ENCODE data around the gene RAPGEF2.

The RAPGEF2 gene

GRCh38 chr4:159171287-159171686 is 68.4 kb downstream of the RAPGEF2 start:
- Histone ChIP-seq H3K4me1 (ENCODE audit: control insufficient read depth, low read length) (peaks cover 93% of the 10 kb centered on the region), H3K4me2 (ENCODE audit: low read length) (peak overlapping the region; percentile 73), H3K27me3 (ENCODE audit: control insufficient read depth, low read length) (peaks cover 23% of the 10 kb centered on the region)

DNA sequence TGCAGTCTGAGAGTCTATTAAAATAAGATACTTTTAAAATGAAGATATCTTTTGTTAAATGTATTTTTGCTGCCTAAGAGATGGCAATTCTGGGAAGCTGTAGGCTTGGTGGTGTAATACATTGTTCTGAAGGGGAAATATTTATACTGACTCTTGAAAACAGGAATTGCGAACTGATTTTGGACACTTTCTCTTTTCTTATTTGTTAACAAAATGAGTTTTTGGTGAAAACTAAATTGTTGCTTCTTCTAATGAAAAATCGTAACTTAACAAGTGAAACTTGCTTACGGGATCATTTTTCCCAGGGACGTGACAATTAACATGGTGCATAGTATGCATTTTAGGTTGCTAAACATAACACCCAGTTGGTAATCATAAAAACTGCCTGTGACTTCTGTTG is 71.0 kb downstream of the RAPGEF2 start:
- Histone ChIP-seq H3K4me2 (ENCODE audit: low read length) (peak overlapping the region; percentile 42), H3K27me3 (ENCODE audit: control insufficient read depth, low read length) (peaks cover 31% of the 10 kb centered on the region), H3K27ac (ENCODE audit: low read depth, low read length) (no peak overlapping the region), H3K9me3 (ENCODE audit: control insufficient read depth, insufficient read depth, low read length) (no peaks in the 10 kb centered on the region), H3F3A (ENCODE audit: control insufficient read depth, insufficient read depth) (peaks cover 21% of the 10 kb centered on the region), H3K4me3 (ENCODE audit: low read length) (0 out of 2 replicates have a peak overlapping the region, but pooled peaks have one; percentile 9), H3K79me2 (ENCODE audit: control insufficient read depth, low read length) (peaks cover 72% of the 10 kb centered on the region), H3K9me2 (replicated peaks; ENCODE audit: control insufficient read depth, low read length) (no peaks in the 10 kb centered on the region), H3K4me1 (ENCODE audit: control insufficient read depth, low read length) (peaks cover 94% of the 10 kb centered on the region), H3K36me3 (ENCODE audit: control insufficient read depth, low read length) (no peaks in the 10 kb centered on the region), H4K20me1 (ENCODE audit: control insufficient read depth, insufficient read depth, low read depth, low read length) (peaks cover 55% of the 10 kb centered on the region)
- TF ChIP-seq EZH2phosphoT487 (IDR thresholded peaks at IDR 0.05; ENCODE audit: borderline replicate concordance, low read length) = no peak
- TF ChIP-seq, protein P1, sequence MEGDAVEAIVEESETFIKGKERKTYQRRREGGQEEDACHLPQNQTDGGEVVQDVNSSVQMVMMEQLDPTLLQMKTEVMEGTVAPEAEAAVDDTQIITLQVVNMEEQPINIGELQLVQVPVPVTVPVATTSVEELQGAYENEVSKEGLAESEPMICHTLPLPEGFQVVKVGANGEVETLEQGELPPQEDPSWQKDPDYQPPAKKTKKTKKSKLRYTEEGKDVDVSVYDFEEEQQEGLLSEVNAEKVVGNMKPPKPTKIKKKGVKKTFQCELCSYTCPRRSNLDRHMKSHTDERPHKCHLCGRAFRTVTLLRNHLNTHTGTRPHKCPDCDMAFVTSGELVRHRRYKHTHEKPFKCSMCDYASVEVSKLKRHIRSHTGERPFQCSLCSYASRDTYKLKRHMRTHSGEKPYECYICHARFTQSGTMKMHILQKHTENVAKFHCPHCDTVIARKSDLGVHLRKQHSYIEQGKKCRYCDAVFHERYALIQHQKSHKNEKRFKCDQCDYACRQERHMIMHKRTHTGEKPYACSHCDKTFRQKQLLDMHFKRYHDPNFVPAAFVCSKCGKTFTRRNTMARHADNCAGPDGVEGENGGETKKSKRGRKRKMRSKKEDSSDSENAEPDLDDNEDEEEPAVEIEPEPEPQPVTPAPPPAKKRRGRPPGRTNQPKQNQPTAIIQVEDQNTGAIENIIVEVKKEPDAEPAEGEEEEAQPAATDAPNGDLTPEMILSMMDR (IDR thresholded peaks at IDR 0.05; ENCODE audit: low read depth, low read length, poor library complexity, severe bottlenecking) = no peak

More at GRCh38 chr4:159171287-159171686, 68.4 kb downstream of the RAPGEF2 start:
- Histone ChIP-seq H3K9me3 (ENCODE audit: control insufficient read depth, insufficient read depth, low read length) (no peaks in the 10 kb centered on the region), H3F3A (ENCODE audit: control insufficient read depth, insufficient read depth) (peaks cover 14% of the 10 kb centered on the region), H3K4me3 (ENCODE audit: low read length) (peak overlapping the region; percentile 51; the same call in 1 of the 2 replicates), H3K9me2 (replicated peaks; ENCODE audit: control insufficient read depth, low read length) (no peaks in the 10 kb centered on the region), H3K36me3 (ENCODE audit: control insufficient read depth, low read length) (no peaks in the 10 kb centered on the region), H3K79me2 (ENCODE audit: control insufficient read depth, low read length) (peaks cover 80% of the 10 kb centered on the region), H4K20me1 (ENCODE audit: control insufficient read depth, insufficient read depth, low read depth, low read length) (peaks cover 40% of the 10 kb centered on the region), H3K27ac (ENCODE audit: low read depth, low read length) (no peak overlapping the region)
- TF ChIP-seq EZH2phosphoT487 (IDR thresholded peaks at IDR 0.05; ENCODE audit: borderline replicate concordance, low read length) = no peak
- TF ChIP-seq, protein P1 (IDR thresholded peaks at IDR 0.05; ENCODE audit: low read depth, low read length, poor library complexity, severe bottlenecking) = no peak

- Histone ChIP-seq H3K9me3 (ENCODE audit: control insufficient read depth, insufficient read depth, low read length) (no peaks in the 10 kb centered on the region), H3K9me2 (replicated peaks; ENCODE audit: control insufficient read depth, low read length) (no peaks in the 10 kb centered on the region), H3K4me1 (ENCODE audit: control insufficient read depth, low read length) (peaks cover 94% of the 10 kb centered on the region), H3K4me2 (ENCODE audit: low read length) (peak overlapping the region; percentile 43; the same call in 1 of the 2 replicates), H3K27me3 (ENCODE audit: control insufficient read depth, low read length) (peaks cover 35% of the 10 kb centered on the region), H3F3A (ENCODE audit: control insufficient read depth, insufficient read depth) (peaks cover 22% of the 10 kb centered on the region), H3K27ac (ENCODE audit: low read depth, low read length) (no peak overlapping the region), H3K4me3 (ENCODE audit: low read length) (0 out of 2 replicates have a peak overlapping the region, but pooled peaks have one; percentile 9), H3K36me3 (ENCODE audit: control insufficient read depth, low read length) (no peaks in the 10 kb centered on the region), H3K79me2 (ENCODE audit: control insufficient read depth, low read length) (peaks cover 73% of the 10 kb centered on the region), H4K20me1 (ENCODE audit: control insufficient read depth, insufficient read depth, low read depth, low read length) (peaks cover 58% of the 10 kb centered on the region)
- TF ChIP-seq EZH2phosphoT487 (IDR thresholded peaks at IDR 0.05; ENCODE audit: borderline replicate concordance, low read length) = no peak
- TF ChIP-seq, protein P1 (IDR thresholded peaks at IDR 0.05; ENCODE audit: low read depth, low read length, poor library complexity, severe bottlenecking) = no peak
These were observed 71.8 kb downstream of the RAPGEF2 start for GRCh38 chr4:159174645-159175084.
